SK-N-SH treated with all-trans-retinoic acid at 6 μM for 48 hours (cell line): ENCODE measurements around the gene PGAP6.
A peak's percentile ranks its signal among the peaks of the same experiment; 100 is the strongest.

ENCODE experiments used
- ATAC-seq: fragments of 200-7000 bp; cut with Tn5 transposase; 3 replicates; pipeline ENCODE4 v1.9.1; 2020; ENCODE audit warnings: mild to moderate bottlenecking, moderate library complexity
- ARNTL ChIP-seq: fragments of 450-650 bp; formaldehyde crosslinking; IDR thresholded peaks from 2 replicates; pipeline ENCODE4 v1.5.0; 2020; ENCODE audit warnings: low read depth, mild to moderate bottlenecking, moderate library complexity, borderline replicate concordance
- CSDC2 ChIP-seq: fragments of 250-450 bp; sonication (Bioruptor Pico); IDR thresholded peaks from 2 replicates; pipeline ENCODE4 v1.5.0; 2020; ENCODE audit warnings: mild to moderate bottlenecking, moderate library complexity
- ESRRG ChIP-seq: fragments of 250-450 bp; sonication (Bioruptor Pico); IDR thresholded peaks from 2 replicates; pipeline ENCODE4 v1.6.1; 2021; ENCODE audit warnings: mild to moderate bottlenecking
- GLIS3 ChIP-seq: fragments of 250-450 bp; sonication (Bioruptor Pico); IDR thresholded peaks from 2 replicates; pipeline ENCODE4 v1.5.0; 2020; ENCODE audit warnings: mild to moderate bottlenecking, moderate library complexity
- ISL1 ChIP-seq: fragments of 250-450 bp; sonication (Bioruptor Pico); IDR thresholded peaks from 2 replicates; pipeline ENCODE4 v2.1.2; 2022; ENCODE audit warnings: mild to moderate bottlenecking, moderate library complexity
- OSR1 ChIP-seq: fragments of 250-450 bp; sonication (Bioruptor Pico); IDR thresholded peaks from 2 replicates; pipeline ENCODE4 v1.8.0; 2022; ENCODE audit warnings: moderate library complexity, mild to moderate bottlenecking, inconsistent platforms
- PPARA ChIP-seq: fragments of 250-450 bp; sonication (Bioruptor Pico); IDR thresholded peaks from 2 replicates; pipeline ENCODE4 v1.5.0; 2020; ENCODE audit warnings: mild to moderate bottlenecking, borderline replicate concordance
- RARB ChIP-seq: fragments of 250-450 bp; sonication (Bioruptor Pico); IDR thresholded peaks from 2 replicates; pipeline ENCODE4 v1.8.0; 2021; ENCODE audit warnings: mild to moderate bottlenecking, moderate library complexity
- SNAI2 ChIP-seq: fragments of 250-450 bp; sonication (Bioruptor Pico); IDR thresholded peaks from 2 replicates; pipeline ENCODE4 v1.5.0; 2020; ENCODE audit warnings: mild to moderate bottlenecking, moderate library complexity
- TCF4 ChIP-seq: fragments of 250-450 bp; sonication (Bioruptor Pico); IDR thresholded peaks from 2 replicates; pipeline ENCODE4 v1.8.0; 2021; ENCODE audit warnings: mild to moderate bottlenecking, moderate library complexity, borderline replicate concordance
- ZC3H10 ChIP-seq: fragments of 250-450 bp; sonication (Bioruptor Pico); IDR thresholded peaks from 2 replicates; pipeline ENCODE4 v1.5.1; 2021; ENCODE audit warnings: mild to moderate bottlenecking, moderate library complexity
- ZFP3 ChIP-seq: fragments of 250-450 bp; sonication (Bioruptor Pico); IDR thresholded peaks from 2 replicates; pipeline ENCODE4 v1.5.0; 2020; ENCODE audit warnings: mild to moderate bottlenecking, moderate library complexity
- ZFP30 ChIP-seq: fragments of 450-650 bp; formaldehyde crosslinking; IDR thresholded peaks from 2 replicates; pipeline ENCODE4 v1.5.0; 2022; ENCODE audit warnings: mild to moderate bottlenecking, moderate library complexity
- ZNF565 ChIP-seq: fragments of 450-650 bp; formaldehyde crosslinking; conservative IDR thresholded peaks from 2 replicates; pipeline ENCODE4 v1.5.0; 2020; ENCODE audit warnings: low read depth, mild to moderate bottlenecking, moderate library complexity
- ZNF70 ChIP-seq: fragments of 450-650 bp; formaldehyde crosslinking; IDR thresholded peaks from 2 replicates; pipeline ENCODE4 v1.5.0; 2020; ENCODE audit warnings: mild to moderate bottlenecking, moderate library complexity
- ZNF8 ChIP-seq: fragments of 450-650 bp; formaldehyde crosslinking; IDR thresholded peaks from 2 replicates; pipeline ENCODE4 v1.5.0; 2020; ENCODE audit warnings: mild to moderate bottlenecking, moderate library complexity
- TF ChIP-seq, protein P1 (sequence below): fragments of 250-450 bp; sonication (Bioruptor Pico); IDR thresholded peaks from 2 replicates; pipeline ENCODE4 v1.5.1; 2020; ENCODE audit warnings: low read depth, mild to moderate bottlenecking, moderate library complexity
- TF ChIP-seq, protein P2 (sequence below): fragments of 250-450 bp; sonication (Bioruptor Pico); IDR thresholded peaks from 2 replicates; pipeline ENCODE4 v1.5.1; 2021; ENCODE audit warnings: mild to moderate bottlenecking, moderate library complexity
- TF ChIP-seq, protein P3 (sequence below): fragments of 250-450 bp; sonication (Bioruptor Pico); IDR thresholded peaks from 2 replicates; pipeline ENCODE4 v1.5.0; 2020; ENCODE audit warnings: mild to moderate bottlenecking, moderate library complexity
- TF ChIP-seq, protein P4 (sequence below): fragments of 250-450 bp; sonication (Bioruptor Pico); IDR thresholded peaks from 2 replicates; pipeline ENCODE4 v1.8.0; 2020; ENCODE audit warnings: mild to moderate bottlenecking, moderate library complexity, borderline replicate concordance
- TF ChIP-seq, protein P5 (sequence below): fragments of 250-450 bp; sonication (Bioruptor Pico); IDR thresholded peaks from 2 replicates; pipeline ENCODE4 v1.8.0; 2021; ENCODE audit warnings: low read depth, mild to moderate bottlenecking, moderate library complexity, borderline replicate concordance

PGAP6 gene

DNA sequence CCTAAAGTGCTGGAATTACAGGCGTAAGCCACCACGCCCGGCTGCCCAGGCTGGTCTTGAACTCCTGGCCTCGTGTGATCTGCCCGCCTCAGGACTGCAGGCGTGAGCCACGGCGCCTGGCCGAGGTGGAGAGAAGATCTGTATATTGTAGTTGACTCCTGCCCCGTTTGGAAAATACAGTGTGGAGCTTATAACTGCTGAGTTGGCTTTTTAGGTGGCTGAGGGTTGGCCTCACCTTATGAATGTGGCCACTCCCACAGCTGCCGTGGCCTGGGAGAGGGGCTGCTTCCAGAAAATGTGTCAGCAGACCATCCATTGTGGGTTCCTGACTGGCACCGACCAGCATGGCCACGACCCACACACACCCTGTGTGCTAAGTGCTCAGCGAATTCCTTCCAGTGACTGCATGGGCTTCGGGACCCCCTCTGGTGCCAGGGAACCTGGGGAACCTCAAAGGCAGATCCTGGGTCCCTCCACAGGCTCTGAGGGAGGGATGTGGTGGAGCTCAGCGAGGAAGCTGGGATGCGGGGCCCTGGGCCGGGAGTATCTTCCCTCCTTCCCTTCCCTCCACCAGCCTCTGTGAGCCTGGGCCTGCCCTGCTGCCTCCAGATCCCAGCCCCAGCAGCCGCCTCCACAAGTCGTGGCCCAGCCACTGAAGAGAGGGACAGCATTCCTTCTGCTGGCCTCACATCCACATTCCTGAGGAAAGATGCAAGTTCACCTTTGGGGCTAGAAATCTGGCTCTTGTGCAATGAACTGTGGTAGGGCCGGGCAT lies 32.8 kb upstream of the PGAP6 start:
- peak; percentile 27; the same call in 2 of the 3 replicates for ATAC-seq
- TF ChIP-seq RARB (CRISPR knock-in tag), result no peak
- TF ChIP-seq, protein P1, sequence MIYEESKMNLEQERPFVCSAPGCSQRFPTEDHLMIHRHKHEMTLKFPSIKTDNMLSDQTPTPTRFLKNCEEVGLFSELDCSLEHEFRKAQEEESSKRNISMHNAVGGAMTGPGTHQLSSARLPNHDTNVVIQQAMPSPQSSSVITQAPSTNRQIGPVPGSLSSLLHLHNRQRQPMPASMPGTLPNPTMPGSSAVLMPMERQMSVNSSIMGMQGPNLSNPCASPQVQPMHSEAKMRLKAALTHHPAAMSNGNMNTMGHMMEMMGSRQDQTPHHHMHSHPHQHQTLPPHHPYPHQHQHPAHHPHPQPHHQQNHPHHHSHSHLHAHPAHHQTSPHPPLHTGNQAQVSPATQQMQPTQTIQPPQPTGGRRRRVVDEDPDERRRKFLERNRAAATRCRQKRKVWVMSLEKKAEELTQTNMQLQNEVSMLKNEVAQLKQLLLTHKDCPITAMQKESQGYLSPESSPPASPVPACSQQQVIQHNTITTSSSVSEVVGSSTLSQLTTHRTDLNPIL, result no peak
- no peak for TF ChIP-seq SNAI2 (CRISPR knock-in tag)
- TF ChIP-seq, protein P2, sequence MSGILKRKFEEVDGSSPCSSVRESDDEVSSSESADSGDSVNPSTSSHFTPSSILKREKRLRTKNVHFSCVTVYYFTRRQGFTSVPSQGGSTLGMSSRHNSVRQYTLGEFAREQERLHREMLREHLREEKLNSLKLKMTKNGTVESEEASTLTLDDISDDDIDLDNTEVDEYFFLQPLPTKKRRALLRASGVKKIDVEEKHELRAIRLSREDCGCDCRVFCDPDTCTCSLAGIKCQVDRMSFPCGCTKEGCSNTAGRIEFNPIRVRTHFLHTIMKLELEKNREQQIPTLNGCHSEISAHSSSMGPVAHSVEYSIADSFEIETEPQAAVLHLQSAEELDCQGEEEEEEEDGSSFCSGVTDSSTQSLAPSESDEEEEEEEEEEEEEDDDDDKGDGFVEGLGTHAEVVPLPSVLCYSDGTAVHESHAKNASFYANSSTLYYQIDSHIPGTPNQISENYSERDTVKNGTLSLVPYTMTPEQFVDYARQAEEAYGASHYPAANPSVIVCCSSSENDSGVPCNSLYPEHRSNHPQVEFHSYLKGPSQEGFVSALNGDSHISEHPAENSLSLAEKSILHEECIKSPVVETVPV (CRISPR knock-in tag), result no peak
- TF ChIP-seq GLIS3 (CRISPR knock-in tag), result no peak
- no peak for TF ChIP-seq ZNF70 (CRISPR knock-in tag)
- TF ChIP-seq ZFP30, result no peak
- TF ChIP-seq CSDC2 (CRISPR knock-in tag), result no peak
- no peak for TF ChIP-seq PPARA (CRISPR knock-in tag)
- TF ChIP-seq, protein P3, sequence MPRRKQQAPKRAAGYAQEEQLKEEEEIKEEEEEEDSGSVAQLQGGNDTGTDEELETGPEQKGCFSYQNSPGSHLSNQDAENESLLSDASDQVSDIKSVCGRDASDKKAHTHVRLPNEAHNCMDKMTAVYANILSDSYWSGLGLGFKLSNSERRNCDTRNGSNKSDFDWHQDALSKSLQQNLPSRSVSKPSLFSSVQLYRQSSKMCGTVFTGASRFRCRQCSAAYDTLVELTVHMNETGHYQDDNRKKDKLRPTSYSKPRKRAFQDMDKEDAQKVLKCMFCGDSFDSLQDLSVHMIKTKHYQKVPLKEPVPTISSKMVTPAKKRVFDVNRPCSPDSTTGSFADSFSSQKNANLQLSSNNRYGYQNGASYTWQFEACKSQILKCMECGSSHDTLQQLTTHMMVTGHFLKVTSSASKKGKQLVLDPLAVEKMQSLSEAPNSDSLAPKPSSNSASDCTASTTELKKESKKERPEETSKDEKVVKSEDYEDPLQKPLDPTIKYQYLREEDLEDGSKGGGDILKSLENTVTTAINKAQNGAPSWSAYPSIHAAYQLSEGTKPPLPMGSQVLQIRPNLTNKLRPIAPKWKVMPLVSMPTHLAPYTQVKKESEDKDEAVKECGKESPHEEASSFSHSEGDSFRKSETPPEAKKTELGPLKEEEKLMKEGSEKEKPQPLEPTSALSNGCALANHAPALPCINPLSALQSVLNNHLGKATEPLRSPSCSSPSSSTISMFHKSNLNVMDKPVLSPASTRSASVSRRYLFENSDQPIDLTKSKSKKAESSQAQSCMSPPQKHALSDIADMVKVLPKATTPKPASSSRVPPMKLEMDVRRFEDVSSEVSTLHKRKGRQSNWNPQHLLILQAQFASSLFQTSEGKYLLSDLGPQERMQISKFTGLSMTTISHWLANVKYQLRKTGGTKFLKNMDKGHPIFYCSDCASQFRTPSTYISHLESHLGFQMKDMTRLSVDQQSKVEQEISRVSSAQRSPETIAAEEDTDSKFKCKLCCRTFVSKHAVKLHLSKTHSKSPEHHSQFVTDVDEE, result no peak
- TF ChIP-seq, protein P4, sequence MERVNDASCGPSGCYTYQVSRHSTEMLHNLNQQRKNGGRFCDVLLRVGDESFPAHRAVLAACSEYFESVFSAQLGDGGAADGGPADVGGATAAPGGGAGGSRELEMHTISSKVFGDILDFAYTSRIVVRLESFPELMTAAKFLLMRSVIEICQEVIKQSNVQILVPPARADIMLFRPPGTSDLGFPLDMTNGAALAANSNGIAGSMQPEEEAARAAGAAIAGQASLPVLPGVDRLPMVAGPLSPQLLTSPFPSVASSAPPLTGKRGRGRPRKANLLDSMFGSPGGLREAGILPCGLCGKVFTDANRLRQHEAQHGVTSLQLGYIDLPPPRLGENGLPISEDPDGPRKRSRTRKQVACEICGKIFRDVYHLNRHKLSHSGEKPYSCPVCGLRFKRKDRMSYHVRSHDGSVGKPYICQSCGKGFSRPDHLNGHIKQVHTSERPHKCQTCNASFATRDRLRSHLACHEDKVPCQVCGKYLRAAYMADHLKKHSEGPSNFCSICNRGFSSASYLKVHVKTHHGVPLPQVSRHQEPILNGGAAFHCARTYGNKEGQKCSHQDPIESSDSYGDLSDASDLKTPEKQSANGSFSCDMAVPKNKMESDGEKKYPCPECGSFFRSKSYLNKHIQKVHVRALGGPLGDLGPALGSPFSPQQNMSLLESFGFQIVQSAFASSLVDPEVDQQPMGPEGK (CRISPR knock-in tag), result no peak

DNA sequence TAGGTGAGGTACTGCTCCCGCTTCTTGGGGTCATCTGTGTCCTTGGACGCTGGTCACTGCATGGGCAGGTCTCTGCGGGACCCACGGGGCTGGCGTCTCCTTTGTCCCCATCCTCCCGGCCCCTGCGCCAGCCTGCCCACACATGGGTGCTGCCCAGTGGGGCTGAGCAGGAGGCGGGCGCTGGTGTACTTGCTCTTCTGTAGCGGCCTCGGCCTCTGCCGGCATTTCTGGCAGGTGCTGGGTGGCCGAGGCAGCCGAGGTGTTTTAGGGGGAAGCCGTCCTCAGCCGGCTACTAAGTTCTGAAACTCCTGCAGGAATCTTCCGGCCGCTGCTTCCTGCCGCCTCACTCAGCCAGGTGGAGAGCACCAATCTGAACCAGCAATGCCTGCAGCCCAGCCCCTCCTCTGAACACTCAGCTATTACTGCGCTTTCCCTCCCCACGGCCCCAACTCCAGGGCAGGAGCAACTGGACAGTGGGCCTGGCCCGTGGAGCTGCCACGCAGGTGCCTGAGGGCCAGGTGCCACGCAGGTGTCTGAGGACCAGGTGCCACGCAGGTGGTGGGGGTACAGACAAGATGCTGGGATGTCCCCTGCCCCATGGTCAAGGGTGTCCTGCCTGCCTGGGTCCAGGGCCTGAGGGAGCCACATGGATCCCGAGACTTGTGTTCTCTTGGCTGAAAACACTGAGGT lies 29.9 kb upstream of the PGAP6 start:
- TF ChIP-seq GLIS3 (CRISPR knock-in tag) (no peak), TCF4 (CRISPR knock-in tag) (no peak), OSR1 (no peak), PPARA (CRISPR knock-in tag) (no peak), ZNF565 (no peak), ZFP3 (CRISPR knock-in tag) (no peak), ZC3H10 (CRISPR knock-in tag) (no peak), ESRRG (CRISPR knock-in tag) (no peak), ARNTL (CRISPR knock-in tag) (no peak), ZNF8 (CRISPR knock-in tag) (no peak), ZFP30 (no peak), ISL1 (CRISPR knock-in tag) (no peak)
- TF ChIP-seq, protein P4 (CRISPR knock-in tag), result no peak
- TF ChIP-seq, protein P5, sequence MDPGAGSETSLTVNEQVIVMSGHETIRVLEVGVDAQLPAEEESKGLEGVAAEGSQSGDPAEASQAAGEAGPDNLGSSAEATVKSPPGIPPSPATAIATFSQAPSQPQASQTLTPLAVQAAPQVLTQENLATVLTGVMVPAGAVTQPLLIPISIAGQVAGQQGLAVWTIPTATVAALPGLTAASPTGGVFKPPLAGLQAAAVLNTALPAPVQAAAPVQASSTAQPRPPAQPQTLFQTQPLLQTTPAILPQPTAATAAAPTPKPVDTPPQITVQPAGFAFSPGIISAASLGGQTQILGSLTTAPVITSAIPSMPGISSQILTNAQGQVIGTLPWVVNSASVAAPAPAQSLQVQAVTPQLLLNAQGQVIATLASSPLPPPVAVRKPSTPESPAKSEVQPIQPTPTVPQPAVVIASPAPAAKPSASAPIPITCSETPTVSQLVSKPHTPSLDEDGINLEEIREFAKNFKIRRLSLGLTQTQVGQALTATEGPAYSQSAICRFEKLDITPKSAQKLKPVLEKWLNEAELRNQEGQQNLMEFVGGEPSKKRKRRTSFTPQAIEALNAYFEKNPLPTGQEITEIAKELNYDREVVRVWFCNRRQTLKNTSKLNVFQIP (CRISPR knock-in tag), result no peak
- TF ChIP-seq, protein P1, result no peak
- TF ChIP-seq, protein P2 (CRISPR knock-in tag), result no peak
- no peak for ATAC-seq
